RWPE1 (cell line): ENCODE results near the gene FAM185A.

Experiments
- CTCF ChIA-PET: fragments of 350-600 bp; sonication (Branson Sonifier 250); formaldehyde crosslinking; extraction: SDS; loops from one replicate; lab custom pipeline; 2021; lab: Yijun Ruan, JAX
- POLR2A ChIA-PET: fragments of 400-600 bp; formaldehyde crosslinking; extraction: SDS; loops from one replicate; lab custom pipeline; 2020; ENCODE audit warnings: antibody characterized with exemption; ENCODE audit not compliant: low non-redundant PET; lab: Yijun Ruan, JAX
- DNase-seq: peaks from one replicate; pipeline ENCODE4 v3.0.0; 2012; ENCODE audit warnings: low spot score
- H3K27ac ChIP-seq: fragments of 450-650 bp; 2 replicates; pipeline ENCODE4 v1.5.1; 2017
- CTCF ChIP-seq: fragments of 450-650 bp; conservative IDR thresholded peaks from 2 replicates; pipeline ENCODE4 v1.5.1; 2017; ENCODE audit warnings: low read depth, mild to moderate bottlenecking

FAM185A gene

GRCh38 chr7:102819151-102819550, 70.4 kb downstream of the FAM185A start:
- TF ChIP-seq CTCF: no peak
- no peak overlapping the region for H3K27ac ChIP-seq
- POLR2A ChIA-PET: no interaction called here
- CTCF ChIA-PET: no interaction called here
- no peak for DNase-seq

- no peak for TF ChIP-seq CTCF
- CTCF ChIA-PET: interaction anchor here (0.5 to 0.7 kb wide), 3 partner anchors 16 to 263 kb away, joined by 3 to 7 read pairs (median 3); no protein-coding TSS in a partner anchor
- no peak for DNase-seq
- no peak overlapping the region for H3K27ac ChIP-seq
- POLR2A ChIA-PET: no interaction called here
Measured at GRCh38 chr7:102821994-102822747, 73.4 kb downstream of the FAM185A start.

GRCh38 chr7:102823390-102824119, 74.8 kb downstream of the FAM185A start:
- no peak for TF ChIP-seq CTCF
- no peak for DNase-seq
- ChIA-PET CTCF (no interaction called here), POLR2A (no interaction called here)
- H3K27ac ChIP-seq: no peak overlapping the region

GRCh38 chr7:102828286-102828685, 79.5 kb downstream of the FAM185A start:
- no peak overlapping the region for H3K27ac ChIP-seq
- ChIA-PET POLR2A (no interaction called here), CTCF (no interaction called here)
- TF ChIP-seq CTCF: no peak
- no peak for DNase-seq

- CTCF ChIA-PET: interaction anchor here (0.6 kb wide), 1 partner anchor 35 kb away, joined by 3 read pairs; no protein-coding TSS in a partner anchor
- no peak for DNase-seq
- H3K27ac ChIP-seq: no peak overlapping the region
- POLR2A ChIA-PET: no interaction called here
- TF ChIP-seq CTCF: no peak
Measured at GRCh38 chr7:102829075-102829474, 80.3 kb downstream of the FAM185A start.

GRCh38 chr7:102830197-102830596, 81.4 kb downstream of the FAM185A start:
- no peak for DNase-seq
- H3K27ac ChIP-seq: no peak overlapping the region
- POLR2A ChIA-PET: no interaction called here
- TF ChIP-seq CTCF: no peak
- CTCF ChIA-PET: interaction anchor here (0.5 kb wide), 1 partner anchor 10 kb away, joined by 3 read pairs; no protein-coding TSS in a partner anchor
